ENCODE measurements around the gene TUBGCP6.

DNA sequence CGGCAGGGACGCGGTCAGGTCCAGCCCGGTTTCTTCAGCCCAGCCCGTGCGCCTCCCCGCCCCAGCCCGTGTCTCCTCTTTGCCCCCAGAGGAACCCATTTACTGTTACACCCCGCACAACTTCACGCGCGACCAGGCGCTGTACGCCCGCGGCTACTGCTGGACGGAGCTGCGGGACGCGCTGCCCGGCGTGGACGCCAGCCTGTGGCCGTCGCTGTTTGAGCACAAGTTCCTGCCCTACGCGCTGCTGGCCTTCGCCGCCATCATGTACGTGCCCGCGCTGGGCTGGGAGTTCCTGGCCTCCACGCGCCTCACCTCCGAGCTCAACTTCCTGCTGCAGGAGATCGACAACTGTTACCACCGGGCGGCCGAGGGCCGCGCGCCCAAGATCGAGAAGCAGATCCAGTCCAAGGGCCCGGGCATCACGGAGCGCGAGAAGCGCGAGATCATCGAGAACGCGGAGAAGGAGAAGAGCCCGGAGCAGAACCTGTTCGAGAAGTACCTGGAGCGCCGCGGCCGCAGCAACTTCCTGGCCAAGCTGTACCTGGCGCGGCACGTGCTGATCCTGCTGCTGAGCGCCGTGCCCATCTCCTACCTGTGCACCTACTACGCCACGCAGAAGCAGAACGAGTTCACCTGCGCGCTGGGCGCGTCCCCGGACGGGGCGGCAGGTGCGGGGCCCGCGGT, 67.8 kb downstream of the TUBGCP6 start:
- TF ChIP-seq, protein P1, sequence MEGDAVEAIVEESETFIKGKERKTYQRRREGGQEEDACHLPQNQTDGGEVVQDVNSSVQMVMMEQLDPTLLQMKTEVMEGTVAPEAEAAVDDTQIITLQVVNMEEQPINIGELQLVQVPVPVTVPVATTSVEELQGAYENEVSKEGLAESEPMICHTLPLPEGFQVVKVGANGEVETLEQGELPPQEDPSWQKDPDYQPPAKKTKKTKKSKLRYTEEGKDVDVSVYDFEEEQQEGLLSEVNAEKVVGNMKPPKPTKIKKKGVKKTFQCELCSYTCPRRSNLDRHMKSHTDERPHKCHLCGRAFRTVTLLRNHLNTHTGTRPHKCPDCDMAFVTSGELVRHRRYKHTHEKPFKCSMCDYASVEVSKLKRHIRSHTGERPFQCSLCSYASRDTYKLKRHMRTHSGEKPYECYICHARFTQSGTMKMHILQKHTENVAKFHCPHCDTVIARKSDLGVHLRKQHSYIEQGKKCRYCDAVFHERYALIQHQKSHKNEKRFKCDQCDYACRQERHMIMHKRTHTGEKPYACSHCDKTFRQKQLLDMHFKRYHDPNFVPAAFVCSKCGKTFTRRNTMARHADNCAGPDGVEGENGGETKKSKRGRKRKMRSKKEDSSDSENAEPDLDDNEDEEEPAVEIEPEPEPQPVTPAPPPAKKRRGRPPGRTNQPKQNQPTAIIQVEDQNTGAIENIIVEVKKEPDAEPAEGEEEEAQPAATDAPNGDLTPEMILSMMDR (IDR thresholded peaks at IDR 0.05) = no peak
- no peak for TF ChIP-seq POLR2A (IDR thresholded peaks at IDR 0.05)
